GM19452 (cell line): ENCODE measurements around the gene CDKN2AIP.

ENCODE experiments used
- ATAC-seq: cut with Tn5 transposase; IDR thresholded peaks from one replicate; pipeline ENCODE4 v1.9.1; 2021; ENCODE audit not compliant: unreplicated experiment

Gene CDKN2AIP, protein sequence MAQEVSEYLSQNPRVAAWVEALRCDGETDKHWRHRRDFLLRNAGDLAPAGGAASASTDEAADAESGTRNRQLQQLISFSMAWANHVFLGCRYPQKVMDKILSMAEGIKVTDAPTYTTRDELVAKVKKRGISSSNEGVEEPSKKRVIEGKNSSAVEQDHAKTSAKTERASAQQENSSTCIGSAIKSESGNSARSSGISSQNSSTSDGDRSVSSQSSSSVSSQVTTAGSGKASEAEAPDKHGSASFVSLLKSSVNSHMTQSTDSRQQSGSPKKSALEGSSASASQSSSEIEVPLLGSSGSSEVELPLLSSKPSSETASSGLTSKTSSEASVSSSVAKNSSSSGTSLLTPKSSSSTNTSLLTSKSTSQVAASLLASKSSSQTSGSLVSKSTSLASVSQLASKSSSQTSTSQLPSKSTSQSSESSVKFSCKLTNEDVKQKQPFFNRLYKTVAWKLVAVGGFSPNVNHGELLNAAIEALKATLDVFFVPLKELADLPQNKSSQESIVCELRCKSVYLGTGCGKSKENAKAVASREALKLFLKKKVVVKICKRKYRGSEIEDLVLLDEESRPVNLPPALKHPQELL

GRCh38 chr4:183444214-183445096 is at the start of gene CDKN2AIP:
Gene CDKN2AIP, plus strand, starts transcription at chr4:183444636. Its CDS starts 162 bp downstream, at chr4:183444798.
- ATAC-seq: peak; percentile 82

DNA sequence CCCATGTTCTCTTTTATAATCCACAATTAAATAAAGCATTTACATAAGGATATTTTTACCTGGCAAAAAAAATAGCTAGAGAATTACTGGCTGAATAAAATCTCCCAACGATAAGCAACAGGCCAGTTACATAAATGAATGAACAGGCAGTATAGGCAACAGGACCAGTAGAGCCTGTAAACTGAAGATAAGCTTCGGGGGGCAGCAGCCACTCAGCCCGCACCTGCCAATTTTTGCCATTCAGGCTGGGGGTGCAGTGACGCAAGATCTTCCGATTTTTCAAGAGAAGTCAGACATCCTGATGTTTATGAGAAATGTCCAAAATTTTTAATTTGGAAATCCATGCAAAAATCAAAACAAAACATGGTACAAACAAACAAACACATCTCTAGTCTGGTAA is 49.0 kb upstream of the CDKN2AIP start:
- no peak for ATAC-seq

DNA sequence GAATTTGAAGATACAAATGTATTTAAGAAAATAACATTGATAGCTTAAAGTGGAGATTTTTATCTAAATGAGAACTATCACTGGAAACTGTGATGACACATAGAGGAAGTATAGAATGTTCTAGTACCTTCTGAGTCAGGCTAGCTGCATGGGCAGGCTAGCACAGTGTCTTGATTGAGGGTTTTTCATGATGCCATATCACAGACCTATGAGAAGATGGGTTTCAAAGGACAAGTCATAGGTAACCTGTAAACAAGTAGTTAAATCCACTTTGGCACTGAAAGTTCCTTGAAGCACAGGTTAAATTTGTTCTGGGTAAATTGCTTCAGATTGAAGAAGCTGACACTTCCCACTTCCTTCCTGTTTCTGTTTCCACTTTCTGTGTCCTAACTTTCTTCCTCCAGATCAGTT is 48.2 kb upstream of the CDKN2AIP start:
- ATAC-seq: no peak

DNA sequence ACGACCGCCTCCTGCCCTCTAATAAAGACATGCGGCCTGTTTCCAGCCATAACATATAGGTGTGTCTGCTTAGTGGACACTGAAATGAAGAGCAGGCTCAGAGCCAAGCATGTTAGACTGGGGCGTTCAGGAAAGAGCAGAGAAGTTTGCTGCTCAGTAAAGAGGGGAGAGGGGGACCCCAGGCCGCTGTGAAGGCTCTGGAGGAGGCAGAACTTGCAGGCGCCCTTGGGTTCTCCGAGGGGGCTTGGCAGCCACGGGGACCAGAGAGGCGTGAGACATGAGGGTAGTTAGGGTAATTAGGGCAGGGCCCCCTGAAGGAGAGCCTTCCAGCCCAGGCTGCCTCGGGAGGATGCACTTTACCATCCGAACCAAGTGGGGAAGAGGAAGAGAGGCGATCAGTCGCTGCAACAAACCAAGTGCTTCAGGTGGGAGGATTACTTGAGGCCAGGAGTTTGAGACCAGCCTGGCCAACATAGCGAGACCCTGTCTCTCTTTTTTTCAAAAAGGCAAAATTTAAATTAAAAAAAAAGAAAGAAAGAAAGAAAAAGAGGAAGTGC is 46.6 kb upstream of the CDKN2AIP start:
- ATAC-seq: no peak

GRCh38 chr4:183398298-183399125 is 45.9 kb upstream of the CDKN2AIP start:
- peak; percentile 90 for ATAC-seq

DNA sequence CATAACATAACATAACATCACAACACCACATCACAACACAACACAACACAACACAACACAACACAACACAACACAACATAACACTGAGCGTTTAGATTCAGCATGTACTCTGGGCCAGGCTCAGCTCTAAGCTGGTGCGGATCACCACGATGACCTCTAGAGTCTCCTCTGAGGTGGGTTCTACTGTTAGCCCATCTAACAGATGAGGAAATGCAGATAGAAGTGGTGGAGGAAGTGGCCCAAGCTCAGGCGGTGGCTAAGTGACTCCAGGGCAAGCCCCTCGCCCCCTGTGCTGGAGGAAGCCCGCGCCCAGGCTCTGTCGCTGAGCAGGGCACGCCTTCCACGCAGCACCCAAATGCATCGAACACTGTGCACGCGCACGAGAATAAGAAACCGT is 45.3 kb upstream of the CDKN2AIP start:
- no peak for ATAC-seq

DNA sequence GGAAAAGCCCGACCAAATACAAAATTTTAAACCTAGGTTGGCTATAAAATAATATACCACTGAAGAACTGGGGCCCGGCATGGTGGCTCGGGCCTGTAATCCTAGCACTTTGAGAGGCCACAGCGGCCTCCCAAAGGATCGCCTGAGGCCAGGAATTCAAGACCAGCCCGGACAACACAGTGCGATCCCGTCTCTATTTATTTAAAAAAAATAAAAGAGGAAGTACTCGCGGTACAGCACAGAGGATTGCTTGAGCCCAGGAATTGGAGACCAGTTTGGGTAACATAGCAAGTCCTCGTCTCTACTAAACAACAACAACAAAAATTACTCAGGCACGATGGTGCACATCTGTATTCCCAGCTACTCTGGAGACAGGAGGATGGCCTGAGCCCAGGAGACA is 44.8 kb upstream of the CDKN2AIP start:
- no peak for ATAC-seq

GRCh38 chr4:183400035-183400434 is 44.4 kb upstream of the CDKN2AIP start:
- ATAC-seq: no peak

- no peak for ATAC-seq
Measured at GRCh38 chr4:183401473-183401872, 43.0 kb upstream of the CDKN2AIP start.

DNA sequence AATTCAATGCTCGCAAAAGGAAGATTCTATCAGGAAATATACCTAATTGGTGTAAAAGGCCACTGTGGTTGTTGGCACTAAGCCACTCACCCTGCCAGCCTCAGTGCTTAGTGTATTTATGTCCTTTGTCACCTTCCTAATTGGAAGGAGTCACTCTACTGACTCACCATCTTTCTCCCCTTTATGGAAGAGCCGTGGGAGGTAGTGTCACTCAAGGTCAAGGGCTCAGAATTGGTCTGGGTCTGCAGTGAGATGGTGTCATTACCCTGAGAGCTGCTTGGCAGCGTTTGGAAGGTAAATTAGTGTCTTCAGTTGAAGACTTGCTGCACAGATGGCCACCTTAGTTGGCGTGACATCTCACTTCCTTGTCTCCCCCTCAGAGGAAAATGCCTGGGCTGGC is 41.7 kb upstream of the CDKN2AIP start:
- ATAC-seq: no peak

DNA sequence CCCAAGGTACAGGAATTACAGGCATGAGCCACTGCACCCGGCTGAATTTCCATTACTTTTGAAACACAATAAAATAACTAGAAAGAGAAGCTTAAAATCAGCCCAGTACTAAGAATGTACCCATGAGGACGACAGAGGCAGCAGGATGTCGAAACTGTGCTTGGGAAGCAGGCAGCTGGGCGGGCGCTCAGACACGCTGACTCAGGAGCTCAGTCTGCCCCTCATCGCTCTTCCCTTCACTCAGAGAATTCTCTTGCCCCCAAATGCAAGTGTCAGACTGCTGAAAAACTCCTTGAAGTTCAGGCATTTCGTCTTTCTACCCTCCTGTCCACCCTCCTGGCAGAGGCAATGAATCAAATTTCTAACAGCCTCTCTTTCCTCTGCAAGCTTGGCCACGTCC is 41.0 kb upstream of the CDKN2AIP start:
- no peak for ATAC-seq

DNA sequence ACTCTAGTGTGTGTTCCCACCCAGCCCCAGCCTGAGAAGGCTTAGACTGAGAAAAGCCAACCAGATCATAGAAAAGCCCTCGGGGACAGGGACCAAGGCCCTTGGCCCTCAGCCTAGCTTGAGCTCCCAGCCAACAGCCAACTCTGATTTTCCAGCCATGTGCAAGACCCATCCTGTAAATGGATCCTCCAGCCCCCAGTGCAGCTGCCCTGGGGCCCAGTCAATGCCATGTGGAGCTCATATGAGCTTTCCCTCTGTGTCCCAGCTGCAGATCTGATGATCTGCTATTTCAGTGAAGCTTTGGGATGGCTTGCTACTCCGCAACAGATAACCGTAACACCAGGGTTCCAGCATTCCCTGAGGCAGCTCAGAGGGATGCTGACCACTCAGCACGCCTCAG is 40.5 kb upstream of the CDKN2AIP start:
- ATAC-seq: no peak

DNA sequence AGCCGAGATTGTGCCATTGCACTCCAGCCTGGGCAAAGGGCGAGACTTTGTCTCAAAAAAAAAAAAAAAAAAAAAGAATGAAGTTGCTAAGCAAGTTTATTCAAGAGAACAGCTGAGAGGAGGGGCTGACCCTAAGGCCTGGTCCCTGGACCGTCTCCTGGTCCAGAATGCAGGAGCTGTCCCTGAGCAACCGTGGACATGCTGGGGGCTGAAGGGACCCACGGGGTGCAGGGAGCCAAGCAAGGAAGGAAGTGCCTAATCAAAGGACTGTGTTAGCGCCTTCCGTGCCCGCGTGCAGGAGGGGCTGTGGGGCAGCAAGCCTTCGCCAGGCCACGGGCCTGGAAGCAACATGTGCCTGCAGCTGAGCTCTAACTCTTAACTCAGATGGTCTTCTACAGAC is 39.1 kb upstream of the CDKN2AIP start:
- no peak for ATAC-seq

DNA sequence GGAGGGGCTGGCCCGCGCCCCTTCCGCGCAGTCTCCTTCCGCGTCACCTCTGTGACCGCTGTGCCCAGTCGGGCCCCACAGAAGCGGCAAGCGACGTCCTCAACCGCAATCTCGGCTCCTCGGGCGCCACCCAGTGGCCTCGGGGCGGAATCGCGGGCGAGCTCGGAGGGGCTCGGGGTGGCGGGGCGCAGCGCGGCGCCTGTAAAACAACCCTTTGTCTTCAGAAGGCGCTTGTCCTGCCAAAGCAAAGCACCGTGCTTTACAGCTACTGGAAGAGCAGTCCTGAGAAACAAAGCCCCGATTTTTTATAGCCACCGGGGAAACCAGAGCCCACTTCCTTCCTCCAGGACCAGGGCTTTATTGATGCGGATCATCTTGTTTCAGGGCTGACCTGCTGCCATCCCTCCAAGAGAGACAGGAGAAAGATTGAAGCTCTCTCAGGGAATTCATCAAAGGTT is 37.3 kb upstream of the CDKN2AIP start:
- peak; percentile 91 for ATAC-seq

GRCh38 chr4:183407635-183408464 is 36.6 kb upstream of the CDKN2AIP start:
- ATAC-seq: no peak

GRCh38 chr4:183408796-183409195 is 35.6 kb upstream of the CDKN2AIP start:
- no peak for ATAC-seq

DNA sequence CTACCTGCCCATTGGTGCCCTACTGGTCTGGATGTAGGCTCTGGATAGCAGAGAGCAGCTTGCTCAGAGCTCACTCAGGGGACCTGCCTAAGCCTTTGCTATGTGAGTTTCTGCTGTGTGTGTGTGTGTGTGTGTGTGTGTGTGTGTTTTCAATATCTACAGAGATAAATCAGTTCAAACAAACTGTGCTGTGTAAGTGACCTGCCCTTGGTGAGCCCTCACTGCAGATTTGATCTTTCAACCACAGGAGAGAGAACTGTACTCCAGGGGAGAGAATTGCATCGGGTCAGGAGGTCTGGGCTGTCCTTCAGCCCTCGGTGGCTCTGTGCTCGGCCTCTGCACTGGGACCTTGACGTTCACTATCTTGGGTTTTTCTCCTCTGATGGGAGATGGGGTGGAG is 35.0 kb upstream of the CDKN2AIP start:
- no peak for ATAC-seq

DNA sequence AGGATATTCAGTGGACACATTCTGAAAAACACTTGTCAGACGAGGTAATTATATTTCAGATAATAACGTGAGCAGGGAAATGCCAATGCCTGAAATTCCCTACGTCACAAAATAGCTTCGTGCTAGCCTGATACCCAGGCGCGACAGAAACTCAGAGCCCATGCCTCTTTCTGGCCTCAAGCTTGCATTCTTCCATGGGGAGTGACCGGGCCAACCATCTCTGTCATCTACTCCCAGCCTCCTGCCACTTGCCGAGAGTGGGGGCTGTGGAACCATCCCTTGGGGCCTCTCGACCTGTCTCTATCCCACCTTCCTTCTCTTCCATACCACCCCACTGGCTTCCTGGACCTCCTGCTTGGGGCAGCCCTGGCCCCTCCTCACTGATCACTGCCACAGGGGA is 34.5 kb upstream of the CDKN2AIP start:
- ATAC-seq: no peak

- ATAC-seq: peak; percentile 71
Measured at GRCh38 chr4:183411291-183411861, 33.1 kb upstream of the CDKN2AIP start.
